ENCODE data around the gene SAMSN1. TPM values are rescaled to one million over a fixed set of nuclear protein-coding genes. Genes with fewer than 3 reads are reported as not detected.
"Not testable (repeated sequence)": the region's sequence is repeated elsewhere in the genome, so short reads cannot be mapped to it uniquely, and the experiment has no call there.

Gene SAMSN1
- total and polyA plus RNA-seq, 2 donors = 40.4 to 42.9 TPM

DNA sequence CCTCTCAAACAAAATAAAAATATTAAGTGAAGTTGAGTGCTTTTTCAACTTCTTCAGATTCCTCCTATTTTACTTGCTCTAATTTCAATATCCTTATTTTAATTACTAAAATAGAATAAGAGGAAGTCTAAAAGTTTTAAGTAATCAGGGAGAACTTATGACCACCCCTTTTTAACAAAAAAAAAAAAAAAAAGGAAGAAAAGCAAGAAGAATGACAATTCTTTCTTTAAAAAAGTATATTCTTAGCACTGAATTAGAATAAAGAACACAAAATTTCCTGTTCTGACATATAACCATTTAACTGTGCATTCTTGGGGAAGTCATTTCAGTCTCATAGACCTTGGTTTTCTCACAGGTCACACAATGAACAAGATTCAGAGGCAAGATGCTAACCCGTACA is 46.8 kb downstream of the SAMSN1 start:
- Histone ChIP-seq H3K4me3 (ENCODE audit: low read length in 2 of 2) (no peak overlapping the region), H3K4me1 (ENCODE audit: control insufficient read depth in 2 of 2, insufficient read depth in 2 of 2, low read length in 2 of 2) (no peaks in the 10 kb centered on the region), H3K27ac (ENCODE audit: low read depth in 1 of 2, low read length in 1 of 2) (no peak overlapping the region), H3K27me3 (ENCODE audit: control insufficient read depth in 2 of 2, insufficient read depth in 1 of 2, low read length in 1 of 2) (no peaks in the 10 kb centered on the region), H3K36me3 (ENCODE audit: control insufficient read depth in 2 of 2, insufficient read depth in 2 of 2, low read length in 1 of 2) (peaks cover 6 to 26% of the 10 kb centered on the region in 2 donors), H3K9me3 (ENCODE audit: control insufficient read depth in 2 of 2, insufficient read depth in 1 of 2, low read length in 1 of 2) (no peaks in the 10 kb centered on the region)
- 99% methylated on average over 1 of the region's 1 CpG for WGBS
- DNase-seq (ENCODE audit: low read depth in 6 of 9, low spot score in 9 of 9) = no peak

DNA sequence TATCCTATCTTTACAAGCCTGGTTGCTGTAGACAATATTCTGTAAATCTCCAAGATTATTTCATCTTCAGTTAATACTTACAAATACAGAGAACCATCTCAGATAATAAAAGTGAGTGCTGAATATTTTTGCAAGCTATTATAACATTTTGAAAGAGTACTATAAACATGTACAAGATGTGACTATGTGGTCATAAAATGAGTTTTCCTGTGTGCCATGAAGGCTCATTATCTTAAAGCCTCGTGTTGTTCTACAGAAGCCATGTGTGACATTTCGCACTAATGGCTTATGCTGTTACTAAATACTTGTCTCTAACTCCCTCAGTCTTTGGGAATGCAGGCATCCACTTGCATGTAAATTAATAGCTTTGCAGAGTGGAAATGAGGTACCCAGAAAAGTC is 48.3 kb downstream of the SAMSN1 start:
- Histone ChIP-seq H3K4me3 (ENCODE audit: low read length in 2 of 2) (no peak overlapping the region), H3K36me3 (ENCODE audit: control insufficient read depth in 2 of 2, insufficient read depth in 2 of 2, low read length in 1 of 2) (peaks cover 2 to 20% of the 10 kb centered on the region in 2 donors), H3K27me3 (ENCODE audit: control insufficient read depth in 2 of 2, insufficient read depth in 1 of 2, low read length in 1 of 2) (no peaks in the 10 kb centered on the region), H3K9me3 (ENCODE audit: control insufficient read depth in 2 of 2, insufficient read depth in 1 of 2, low read length in 1 of 2) (no peaks in the 10 kb centered on the region), H3K27ac (ENCODE audit: low read depth in 1 of 2, low read length in 1 of 2) (no peak overlapping the region), H3K4me1 (ENCODE audit: control insufficient read depth in 2 of 2, insufficient read depth in 2 of 2, low read length in 2 of 2) (no peaks in the 10 kb centered on the region)
- WGBS = 95% methylated on average over 2 of the region's 2 CpGs
- DNase-seq (ENCODE audit: low read depth in 6 of 9, low spot score in 9 of 9) = no peak

GRCh38 chr21:14495075-14495474 is 51.0 kb downstream of the SAMSN1 start:
- DNase-seq (ENCODE audit: low read depth in 6 of 9, low spot score in 9 of 9) = no peak
- WGBS = 97% methylated on average over 3 of the region's 3 CpGs
- H3K4me3 ChIP-seq (ENCODE audit: low read length in 2 of 2) = no peak overlapping the region
- no peaks in the 10 kb centered on the region for H3K9me3 ChIP-seq (ENCODE audit: control insufficient read depth in 2 of 2, insufficient read depth in 1 of 2, low read length in 1 of 2)
- H3K4me1 ChIP-seq (ENCODE audit: control insufficient read depth in 2 of 2, insufficient read depth in 2 of 2, low read length in 2 of 2) = no peaks in the 10 kb centered on the region
- H3K36me3 ChIP-seq (ENCODE audit: control insufficient read depth in 2 of 2, insufficient read depth in 2 of 2, low read length in 1 of 2) = peaks cover 3 to 15% of the 10 kb centered on the region in 2 donors
- no peak overlapping the region for H3K27ac ChIP-seq (ENCODE audit: low read depth in 1 of 2, low read length in 1 of 2)
- no peaks in the 10 kb centered on the region for H3K27me3 ChIP-seq (ENCODE audit: control insufficient read depth in 2 of 2, insufficient read depth in 1 of 2, low read length in 1 of 2)

DNA sequence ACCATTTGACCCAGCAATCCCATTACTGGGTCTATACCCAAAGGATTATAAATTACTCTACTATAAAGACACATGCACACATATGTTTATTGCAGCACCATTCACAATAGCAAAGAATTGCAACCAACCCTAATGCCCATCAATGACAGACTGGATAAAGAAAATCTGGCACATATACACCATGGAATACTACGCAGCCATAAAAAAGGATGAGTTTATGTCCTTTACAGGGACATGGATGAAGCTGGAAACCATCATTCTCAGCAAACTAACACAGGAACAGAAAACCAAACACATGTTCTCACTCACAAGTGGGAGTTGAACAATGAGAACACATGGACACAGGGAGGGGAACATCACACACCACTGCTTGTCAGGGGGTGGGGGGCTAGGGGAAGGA is 51.9 kb downstream of the SAMSN1 start:
- H3K9me3 ChIP-seq (ENCODE audit: control insufficient read depth in 2 of 2, insufficient read depth in 1 of 2, low read length in 1 of 2); H3K4me1 ChIP-seq (ENCODE audit: control insufficient read depth in 2 of 2, insufficient read depth in 2 of 2, low read length in 2 of 2); H3K27me3 ChIP-seq (ENCODE audit: control insufficient read depth in 2 of 2, insufficient read depth in 1 of 2, low read length in 1 of 2); H3K4me3 ChIP-seq (ENCODE audit: low read length in 2 of 2); DNase-seq (ENCODE audit: low read depth in 6 of 9, low spot score in 9 of 9); H3K27ac ChIP-seq (ENCODE audit: low read depth in 1 of 2, low read length in 1 of 2): not testable (repeated sequence)
- WGBS = 97% methylated on average over 1 of the region's 1 CpG
- H3K36me3 ChIP-seq (ENCODE audit: control insufficient read depth in 2 of 2, insufficient read depth in 2 of 2, low read length in 1 of 2) = peaks cover 3 to 15% of the 10 kb centered on the region in 2 donors

DNA sequence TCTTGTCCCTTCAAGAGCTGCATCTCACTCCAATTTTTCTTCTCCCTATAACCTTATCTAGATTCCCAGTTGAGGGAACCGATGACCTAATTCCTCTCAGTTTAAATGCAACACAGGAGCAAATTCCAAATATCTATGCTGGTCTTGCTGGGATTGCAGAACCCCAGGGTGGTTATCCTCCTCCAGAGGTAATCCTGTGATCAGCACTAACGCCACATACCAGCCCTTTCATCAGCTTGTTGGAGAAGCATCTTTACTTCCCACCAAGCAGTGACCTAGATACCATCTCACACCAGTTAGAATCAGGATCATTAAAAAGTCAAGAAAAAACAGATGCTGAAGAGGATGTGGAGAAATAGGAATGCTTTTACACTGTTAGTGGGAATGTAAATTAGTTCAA is 52.4 kb downstream of the SAMSN1 start:
- WGBS = 71% methylated on average over 2 of the region's 2 CpGs
- Histone ChIP-seq H3K27me3 (ENCODE audit: control insufficient read depth in 2 of 2, insufficient read depth in 1 of 2, low read length in 1 of 2) (no peaks in the 10 kb centered on the region), H3K9me3 (ENCODE audit: control insufficient read depth in 2 of 2, insufficient read depth in 1 of 2, low read length in 1 of 2) (no peaks in the 10 kb centered on the region), H3K27ac (ENCODE audit: low read depth in 1 of 2, low read length in 1 of 2) (no peak overlapping the region), H3K4me3 (ENCODE audit: low read length in 2 of 2) (no peak overlapping the region), H3K4me1 (ENCODE audit: control insufficient read depth in 2 of 2, insufficient read depth in 2 of 2, low read length in 2 of 2) (no peaks in the 10 kb centered on the region), H3K36me3 (ENCODE audit: control insufficient read depth in 2 of 2, insufficient read depth in 2 of 2, low read length in 1 of 2) (peaks cover 3 to 15% of the 10 kb centered on the region in 2 donors)
- DNase-seq (ENCODE audit: low read depth in 6 of 9, low spot score in 9 of 9) = no peak

- WGBS = 98% methylated on average over 4 of the region's 4 CpGs
- no peak for DNase-seq (ENCODE audit: low read depth in 6 of 9, low spot score in 9 of 9)
- Histone ChIP-seq H3K4me3 (ENCODE audit: low read length in 2 of 2) (no peak overlapping the region), H3K36me3 (ENCODE audit: control insufficient read depth in 2 of 2, insufficient read depth in 2 of 2, low read length in 1 of 2) (peaks cover 3 to 11% of the 10 kb centered on the region in 2 donors), H3K4me1 (ENCODE audit: control insufficient read depth in 2 of 2, insufficient read depth in 2 of 2, low read length in 2 of 2) (no peaks in the 10 kb centered on the region), H3K27me3 (ENCODE audit: control insufficient read depth in 2 of 2, insufficient read depth in 1 of 2, low read length in 1 of 2) (no peaks in the 10 kb centered on the region), H3K27ac (ENCODE audit: low read depth in 1 of 2, low read length in 1 of 2) (no peak overlapping the region), H3K9me3 (ENCODE audit: control insufficient read depth in 2 of 2, insufficient read depth in 1 of 2, low read length in 1 of 2) (no peaks in the 10 kb centered on the region)
Observed at GRCh38 chr21:14492931-14493330, 53.2 kb downstream of the SAMSN1 start.

DNA sequence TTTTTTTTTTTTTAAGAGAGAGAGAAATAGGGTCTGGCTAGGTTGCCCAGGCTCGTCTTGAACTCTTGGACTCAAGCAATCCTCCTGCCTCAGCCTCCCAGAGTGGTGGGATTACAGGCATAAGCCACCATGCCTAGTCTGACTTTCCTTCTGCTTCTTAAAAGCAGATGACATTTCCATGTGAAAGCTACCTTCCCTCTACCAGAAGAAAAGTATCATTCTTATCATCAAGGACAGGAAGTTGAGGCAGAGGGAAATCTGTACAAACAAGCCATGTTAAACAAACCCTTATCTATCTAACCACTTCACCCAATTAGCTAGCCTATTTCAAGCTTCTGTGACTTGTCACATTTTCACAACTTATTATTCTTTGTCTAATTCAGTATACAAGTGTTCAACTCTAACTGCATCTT is 54.8 kb downstream of the SAMSN1 start:
- Histone ChIP-seq H3K9me3 (ENCODE audit: control insufficient read depth in 2 of 2, insufficient read depth in 1 of 2, low read length in 1 of 2) (no peaks in the 10 kb centered on the region), H3K4me1 (ENCODE audit: control insufficient read depth in 2 of 2, insufficient read depth in 2 of 2, low read length in 2 of 2) (no peaks in the 10 kb centered on the region), H3K36me3 (ENCODE audit: control insufficient read depth in 2 of 2, insufficient read depth in 2 of 2, low read length in 1 of 2) (peaks cover 3% of the 10 kb centered on the region in 2 donors), H3K27me3 (ENCODE audit: control insufficient read depth in 2 of 2, insufficient read depth in 1 of 2, low read length in 1 of 2) (no peaks in the 10 kb centered on the region), H3K27ac (ENCODE audit: low read depth in 1 of 2, low read length in 1 of 2) (no peak overlapping the region), H3K4me3 (ENCODE audit: low read length in 2 of 2) (no peak overlapping the region)
- DNase-seq (ENCODE audit: low read depth in 6 of 9, low spot score in 9 of 9) = no peak
- WGBS = 96% methylated on average over 1 of the region's 1 CpG

DNA sequence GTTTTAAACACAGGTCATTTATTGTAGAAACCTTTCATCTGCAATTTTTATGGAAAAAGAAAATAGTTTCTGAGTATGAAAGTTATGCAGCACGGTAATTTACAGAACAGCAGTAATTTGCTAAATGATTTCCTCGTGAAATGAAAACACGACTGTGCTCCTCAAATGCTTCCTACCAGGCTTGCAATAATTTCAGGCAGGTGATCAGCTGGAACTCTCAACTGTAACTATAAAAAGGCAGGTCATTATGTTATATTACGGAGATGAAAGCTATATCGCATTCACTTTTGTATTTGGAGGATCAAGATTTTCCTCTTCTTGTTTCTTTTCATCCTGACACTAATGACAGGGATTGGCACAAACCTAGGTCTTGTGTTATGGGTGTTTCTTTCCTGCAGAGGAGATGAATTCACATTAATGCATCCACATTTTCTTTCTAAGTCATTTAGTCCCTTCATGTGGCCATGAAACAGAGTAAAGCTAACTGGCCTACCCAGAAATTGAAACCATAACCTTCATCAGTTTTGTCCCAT is 57.4 kb downstream of the SAMSN1 start:
- H3K9me3 ChIP-seq (ENCODE audit: control insufficient read depth in 2 of 2, insufficient read depth in 1 of 2, low read length in 1 of 2) = no peaks in the 10 kb centered on the region
- peaks cover 2 to 3% of the 10 kb centered on the region in 2 donors for H3K36me3 ChIP-seq (ENCODE audit: control insufficient read depth in 2 of 2, insufficient read depth in 2 of 2, low read length in 1 of 2)
- H3K4me3 ChIP-seq (ENCODE audit: low read length in 2 of 2) = no peak overlapping the region
- no peak for DNase-seq (ENCODE audit: low read depth in 6 of 9, low spot score in 9 of 9)
- WGBS = 97% methylated on average over 5 of the region's 5 CpGs
- no peaks in the 10 kb centered on the region for H3K4me1 ChIP-seq (ENCODE audit: control insufficient read depth in 2 of 2, insufficient read depth in 2 of 2, low read length in 2 of 2)
- no peaks in the 10 kb centered on the region for H3K27me3 ChIP-seq (ENCODE audit: control insufficient read depth in 2 of 2, insufficient read depth in 1 of 2, low read length in 1 of 2)
- no peak overlapping the region for H3K27ac ChIP-seq (ENCODE audit: low read depth in 1 of 2, low read length in 1 of 2)

GRCh38 chr21:14487490-14488432 is 58.4 kb downstream of the SAMSN1 start:
- DNase-seq (ENCODE audit: low read depth in 6 of 9, low spot score in 9 of 9) = no peak
- Histone ChIP-seq H3K4me1 (ENCODE audit: control insufficient read depth in 2 of 2, insufficient read depth in 2 of 2, low read length in 2 of 2) (no peaks in the 10 kb centered on the region), H3K4me3 (ENCODE audit: low read length in 2 of 2) (no peak overlapping the region)

More at GRCh38 chr21:14487490-14488432, 58.4 kb downstream of the SAMSN1 start:
- H3K9me3 ChIP-seq (ENCODE audit: control insufficient read depth in 2 of 2, insufficient read depth in 1 of 2, low read length in 1 of 2) = no peaks in the 10 kb centered on the region
- peaks cover 0 to under 1% of the 10 kb centered on the region in 2 donors for H3K36me3 ChIP-seq (ENCODE audit: control insufficient read depth in 2 of 2, insufficient read depth in 2 of 2, low read length in 1 of 2)
- H3K27ac ChIP-seq (ENCODE audit: low read depth in 1 of 2, low read length in 1 of 2) = no peak overlapping the region
- no peaks in the 10 kb centered on the region for H3K27me3 ChIP-seq (ENCODE audit: control insufficient read depth in 2 of 2, insufficient read depth in 1 of 2, low read length in 1 of 2)

Data from thymus (tissue), 11 donors.